Measurements from ENCODE around the gene SRC. TPM values are rescaled to one million over a fixed set of nuclear protein-coding genes. Genes with fewer than 3 reads are reported as not detected.

Gene SRC
- total RNA-seq, 1 donor from 2014 or later, result 64.0 TPM

DNA sequence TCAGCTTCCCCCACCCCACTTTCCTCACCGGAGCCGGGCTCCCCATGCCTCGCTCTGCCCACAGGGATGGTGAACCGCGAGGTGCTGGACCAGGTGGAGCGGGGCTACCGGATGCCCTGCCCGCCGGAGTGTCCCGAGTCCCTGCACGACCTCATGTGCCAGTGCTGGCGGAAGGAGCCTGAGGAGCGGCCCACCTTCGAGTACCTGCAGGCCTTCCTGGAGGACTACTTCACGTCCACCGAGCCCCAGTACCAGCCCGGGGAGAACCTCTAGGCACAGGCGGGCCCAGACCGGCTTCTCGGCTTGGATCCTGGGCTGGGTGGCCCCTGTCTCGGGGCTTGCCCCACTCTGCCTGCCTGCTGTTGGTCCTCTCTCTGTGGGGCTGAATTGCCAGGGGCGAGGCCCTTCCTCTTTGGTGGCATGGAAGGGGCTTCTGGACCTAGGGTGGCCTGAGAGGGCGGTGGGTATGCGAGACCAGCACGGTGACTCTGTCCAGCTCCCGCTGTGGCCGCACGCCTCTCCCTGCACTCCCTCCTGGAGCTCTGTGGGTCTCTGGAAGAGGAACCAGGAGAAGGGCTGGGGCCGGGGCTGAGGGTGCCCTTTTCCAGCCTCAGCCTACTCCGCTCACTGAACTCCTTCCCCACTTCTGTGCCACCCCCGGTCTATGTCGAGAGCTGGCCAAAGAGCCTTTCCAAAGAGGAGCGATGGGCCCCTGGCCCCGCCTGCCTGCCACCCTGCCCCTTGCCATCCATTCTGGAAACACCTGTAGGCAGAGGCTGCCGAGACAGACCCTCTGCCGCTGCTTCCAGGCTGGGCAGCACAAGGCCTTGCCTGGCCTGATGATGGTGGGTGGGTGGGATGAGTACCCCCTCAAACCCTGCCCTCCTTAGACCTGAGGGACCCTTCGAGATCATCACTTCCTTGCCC, 57.4 kb downstream of the SRC start:
- no peak for ATAC-seq
- Histone ChIP-seq H3K27ac (no peak overlapping the region), H3K4me3 (no peak overlapping the region), H3K36me3 (peaks cover 27% of the 10 kb centered on the region), H3K4me1 (peaks cover 9% of the 10 kb centered on the region), H3K27me3 (peaks cover 11% of the 10 kb centered on the region), H3K9me3 (no peaks in the 10 kb centered on the region)
- intact Hi-C loops (cut with DNase I), result no loop called here
- DNase-seq, result no peak
- TF ChIP-seq, protein P1, sequence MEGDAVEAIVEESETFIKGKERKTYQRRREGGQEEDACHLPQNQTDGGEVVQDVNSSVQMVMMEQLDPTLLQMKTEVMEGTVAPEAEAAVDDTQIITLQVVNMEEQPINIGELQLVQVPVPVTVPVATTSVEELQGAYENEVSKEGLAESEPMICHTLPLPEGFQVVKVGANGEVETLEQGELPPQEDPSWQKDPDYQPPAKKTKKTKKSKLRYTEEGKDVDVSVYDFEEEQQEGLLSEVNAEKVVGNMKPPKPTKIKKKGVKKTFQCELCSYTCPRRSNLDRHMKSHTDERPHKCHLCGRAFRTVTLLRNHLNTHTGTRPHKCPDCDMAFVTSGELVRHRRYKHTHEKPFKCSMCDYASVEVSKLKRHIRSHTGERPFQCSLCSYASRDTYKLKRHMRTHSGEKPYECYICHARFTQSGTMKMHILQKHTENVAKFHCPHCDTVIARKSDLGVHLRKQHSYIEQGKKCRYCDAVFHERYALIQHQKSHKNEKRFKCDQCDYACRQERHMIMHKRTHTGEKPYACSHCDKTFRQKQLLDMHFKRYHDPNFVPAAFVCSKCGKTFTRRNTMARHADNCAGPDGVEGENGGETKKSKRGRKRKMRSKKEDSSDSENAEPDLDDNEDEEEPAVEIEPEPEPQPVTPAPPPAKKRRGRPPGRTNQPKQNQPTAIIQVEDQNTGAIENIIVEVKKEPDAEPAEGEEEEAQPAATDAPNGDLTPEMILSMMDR (IDR thresholded peaks at IDR 0.05), result no peak

DNA sequence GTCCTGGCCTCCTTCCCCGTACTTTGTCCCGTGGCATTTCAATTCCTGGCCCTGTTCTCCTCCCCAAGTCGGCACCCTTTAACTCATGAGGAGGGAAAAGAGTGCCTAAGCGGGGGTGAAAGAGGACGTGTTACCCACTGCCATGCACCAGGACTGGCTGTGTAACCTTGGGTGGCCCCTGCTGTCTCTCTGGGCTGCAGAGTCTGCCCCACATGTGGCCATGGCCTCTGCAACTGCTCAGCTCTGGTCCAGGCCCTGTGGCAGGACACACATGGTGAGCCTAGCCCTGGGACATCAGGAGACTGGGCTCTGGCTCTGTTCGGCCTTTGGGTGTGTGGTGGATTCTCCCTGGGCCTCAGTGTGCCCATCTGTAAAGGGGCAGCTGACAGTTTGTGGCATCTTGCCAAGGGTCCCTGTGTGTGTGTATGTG, 58.5 kb downstream of the SRC start:
- DNase-seq, result no peak
- Histone ChIP-seq H3K27me3 (peaks cover 21% of the 10 kb centered on the region), H3K9me3 (no peaks in the 10 kb centered on the region), H3K4me3 (no peak overlapping the region), H3K27ac (no peak overlapping the region), H3K4me1 (peaks cover 9% of the 10 kb centered on the region), H3K36me3 (peaks cover 19% of the 10 kb centered on the region)
- TF ChIP-seq, protein P1 (IDR thresholded peaks at IDR 0.05), result no peak
- no peak for ATAC-seq
- intact Hi-C loops (cut with DNase I), result no loop called here

DNA sequence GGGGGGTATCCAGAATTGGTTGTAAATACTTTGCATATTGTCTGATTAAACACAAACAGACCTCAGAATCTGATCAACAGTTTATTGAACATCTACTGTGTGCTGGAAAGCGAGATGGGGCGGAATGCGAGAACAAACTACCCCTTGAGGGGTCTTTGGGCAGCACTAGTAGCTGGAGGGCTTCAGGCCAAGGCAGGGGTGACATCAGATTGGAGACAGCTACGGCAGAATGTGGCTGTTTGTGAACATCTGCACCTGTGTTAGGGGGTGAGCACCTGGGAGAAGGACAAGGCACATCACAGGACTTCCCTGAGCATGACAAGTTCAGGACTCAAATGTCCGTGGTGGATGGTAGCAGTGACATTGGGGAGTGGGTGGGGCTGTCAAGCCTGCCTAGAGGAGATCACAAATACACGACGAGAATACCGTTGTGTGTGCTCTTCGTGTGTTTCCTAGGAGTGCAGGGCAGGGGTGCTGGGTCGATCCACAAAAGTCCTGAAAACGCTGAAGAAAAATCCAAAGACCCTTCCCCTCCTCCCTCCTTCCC, 59.5 kb downstream of the SRC start:
- Histone ChIP-seq H3K9me3 (no peaks in the 10 kb centered on the region), H3K27me3 (peaks cover 21% of the 10 kb centered on the region), H3K36me3 (peaks cover 19% of the 10 kb centered on the region), H3K4me1 (peaks cover 9% of the 10 kb centered on the region), H3K27ac (no peak overlapping the region), H3K4me3 (no peak overlapping the region)
- DNase-seq (no peak), ATAC-seq (no peak)
- TF ChIP-seq, protein P1 (IDR thresholded peaks at IDR 0.05), result no peak
- intact Hi-C loops (cut with DNase I), result no loop called here

DNA sequence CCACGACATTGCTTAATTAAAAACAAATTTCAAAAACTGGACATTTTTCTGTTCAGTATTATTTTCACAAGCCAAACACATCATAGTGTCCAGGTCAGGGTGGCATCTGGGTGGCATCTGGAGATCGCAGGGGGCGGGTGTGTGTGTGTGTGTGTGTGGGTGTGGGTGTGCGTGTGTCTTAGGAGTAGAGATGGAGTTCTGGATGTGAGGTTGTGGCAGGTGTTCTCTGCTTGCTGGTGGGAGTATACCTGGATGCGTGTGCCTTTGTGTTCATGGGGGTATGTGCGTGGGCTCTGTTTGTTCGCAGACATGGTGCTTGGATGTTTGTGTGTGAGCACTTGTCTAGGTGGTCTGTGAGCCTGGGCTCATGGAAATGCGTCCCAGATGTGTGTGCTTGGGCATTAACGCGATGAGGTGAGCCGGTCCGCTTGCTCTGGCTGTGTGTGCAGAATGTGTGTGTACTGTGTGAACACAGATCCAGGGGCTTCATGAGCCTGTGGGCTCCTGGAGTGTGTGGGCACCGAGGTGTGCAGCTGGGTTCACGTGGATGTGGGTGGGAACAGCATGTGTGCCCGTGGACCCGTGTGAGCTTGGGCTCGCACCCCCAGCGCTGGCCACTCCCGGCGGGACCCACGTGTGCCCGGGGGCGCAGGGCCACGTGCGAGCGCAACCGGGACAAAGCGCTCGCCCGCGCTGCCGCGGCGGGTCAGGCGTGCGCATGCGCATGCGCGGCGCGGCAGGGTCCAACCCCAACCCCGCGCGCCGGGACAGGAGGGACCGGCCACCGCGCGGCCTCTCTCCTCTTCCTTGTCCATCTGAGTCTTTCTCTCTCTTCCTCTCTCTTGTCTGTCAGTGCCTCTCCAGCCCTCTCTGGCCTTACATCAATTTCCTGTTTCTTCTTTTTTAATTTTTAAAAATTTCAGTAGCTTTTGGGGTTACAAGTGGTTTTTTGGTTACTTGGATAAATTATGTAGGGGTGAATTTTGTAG, 60.4 kb downstream of the SRC start:
- DNase-seq, result peak; percentile 73
- ATAC-seq, result peak; percentile 74
- intact Hi-C loops (cut with DNase I), result no loop called here
- Histone ChIP-seq H3K36me3 (peaks cover 11% of the 10 kb centered on the region), H3K4me1 (peaks cover 9% of the 10 kb centered on the region), H3K4me3 (peak overlapping the region; percentile 39), H3K9me3 (no peaks in the 10 kb centered on the region), H3K27me3 (peaks cover 21% of the 10 kb centered on the region), H3K27ac (no peak overlapping the region)
- TF ChIP-seq, protein P1 (IDR thresholded peaks at IDR 0.05), result no peak

DNA sequence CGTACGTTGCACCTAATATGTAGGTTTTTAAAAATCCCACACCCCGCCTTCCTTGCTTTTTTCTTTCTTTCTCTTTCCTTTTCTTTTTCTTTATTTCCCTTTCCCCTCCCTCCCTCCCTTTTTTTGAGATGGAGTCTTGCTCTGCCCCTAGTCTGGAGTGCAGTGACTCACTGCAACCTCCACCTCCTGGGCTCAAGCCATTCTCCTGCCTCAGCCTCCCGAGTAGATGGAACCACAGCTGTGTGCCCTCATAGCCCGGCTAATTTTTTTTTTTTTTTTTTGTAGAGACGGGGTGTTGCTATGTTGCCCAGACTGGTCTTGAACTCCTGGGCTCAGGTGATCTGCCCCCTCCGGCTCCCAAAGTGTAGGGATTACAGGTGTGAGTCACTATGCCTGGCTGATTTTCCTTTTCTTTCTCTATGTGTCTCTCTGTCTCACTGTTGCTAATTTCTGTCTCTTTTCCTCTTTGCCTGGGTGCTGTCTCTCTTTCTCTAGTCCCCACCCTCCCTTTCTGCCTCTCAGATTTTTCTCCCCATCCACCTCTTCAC, 61.2 kb downstream of the SRC start:
- intact Hi-C loops (cut with DNase I), result no loop called here
- Histone ChIP-seq H3K4me1 (peaks cover 9% of the 10 kb centered on the region), H3K4me3 (peak overlapping the region; percentile 39), H3K27me3 (peaks cover 21% of the 10 kb centered on the region), H3K9me3 (no peaks in the 10 kb centered on the region), H3K36me3 (peaks cover 6% of the 10 kb centered on the region), H3K27ac (no peak overlapping the region)
- ATAC-seq (no peak), DNase-seq (no peak)
- TF ChIP-seq, protein P1 (IDR thresholded peaks at IDR 0.05), result no peak

Data from upper lobe of right lung (tissue), 1 donor.